Natural killer cell treated with Interleukin-12 subunit alpha and Interleukin-12 subunit beta and Interleukin-15 and Interleukin-18, amount 100 ng/mL, for 72 hours (primary cell): ENCODE data around the gene EHD3. TPM values are rescaled to one million over a fixed set of nuclear protein-coding genes. Genes with fewer than 3 reads are reported as not detected.

Experiments
- ATAC-seq, 2 donors: fragments of 150-1000 bp; cut with Tn5 transposase in 1 of 2; sonication (Bioruptor Pico), chemical (Tn5 transposase) in 1 of 2; 2 replicates each; pipeline ENCODE4 v1.10.0; 2021
- DNase-seq: peaks from one replicate; pipeline ENCODE4 v3.0.0; 2022; ENCODE audit warnings: low spot score
- H3K27ac Mint-ChIP-seq, 2 donors: 1 replicate in 1 of 2; 2 replicates in 1 of 2; pipeline ENCODE4 v1.8.0; 2022; ENCODE audit warnings: mixed read lengths in 2 of 2, mild to moderate bottlenecking in 1 of 2, moderate library complexity in 1 of 2
- H3K27me3 Mint-ChIP-seq, 2 donors: 1 replicate in 1 of 2; 2 replicates in 1 of 2; pipeline ENCODE4 v1.8.0; 2022; ENCODE audit warnings: mixed read lengths in 2 of 2
- H3K36me3 Mint-ChIP-seq: one replicate; pipeline ENCODE4 v1.8.0; 2022; ENCODE audit warnings: mixed read lengths
- H3K4me1 Mint-ChIP-seq, 2 donors: 1 replicate in 1 of 2; 2 replicates in 1 of 2; pipeline ENCODE4 v1.8.0; 2022; ENCODE audit warnings: low read depth in 2 of 2, mixed read lengths in 2 of 2, mild to moderate bottlenecking in 1 of 2
- H3K4me3 Mint-ChIP-seq: one replicate; pipeline ENCODE4 v1.8.0; 2022; ENCODE audit warnings: mixed read lengths
- H3K9me3 Mint-ChIP-seq: 2 replicates; pipeline ENCODE4 v1.8.0; 2022; ENCODE audit warnings: mixed read lengths
- total RNA-seq, 2 donors: library from RNA; stranded (reverse); gene quantifications; one replicate each; pipeline ENCODE4 v1.2.3, GENCODE V29; 2022

EHD3 gene
- total RNA-seq, 2 donors from 2014 or later, result 1.7 to 2.9 TPM

DNA sequence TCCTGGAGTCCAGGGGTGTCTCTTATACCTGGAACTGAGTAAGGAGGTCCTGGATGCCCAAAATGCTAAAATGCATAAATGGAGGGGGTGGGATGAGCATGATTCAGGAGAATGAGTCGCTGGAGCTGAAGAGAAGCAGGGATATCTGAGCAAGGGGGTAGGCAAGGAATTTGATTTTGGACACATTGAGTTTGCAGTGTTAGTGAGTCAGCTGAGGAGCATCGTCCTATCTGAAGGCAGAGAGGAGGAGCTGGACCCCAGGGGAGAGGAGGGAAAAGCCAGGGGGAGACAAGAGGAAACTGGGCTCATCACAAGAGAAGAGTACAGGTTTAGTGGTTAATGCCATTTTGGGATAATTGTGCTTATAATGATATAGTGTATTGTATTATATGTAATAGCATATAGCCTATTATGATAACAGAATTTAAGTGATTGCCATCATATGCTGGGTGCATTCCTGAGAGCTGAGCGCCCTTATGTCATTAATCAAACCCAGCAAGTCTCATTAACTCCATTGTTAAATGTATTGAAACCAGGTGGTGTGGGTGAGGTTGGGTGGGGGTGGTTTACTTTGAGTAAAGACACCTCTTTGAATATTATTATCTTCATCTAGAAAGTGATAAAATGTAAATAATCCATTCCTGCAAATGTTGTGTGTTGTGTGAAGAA, 12.4 kb downstream of the EHD3 start:
- Mint-ChIP-seq H3K27me3 (no peaks in the 10 kb centered on the region), H3K9me3 (no peaks in the 10 kb centered on the region), H3K4me1 (peaks cover 2 to 3% of the 10 kb centered on the region in 2 donors), H3K27ac (no peak overlapping the region), H3K36me3 (no peaks in the 10 kb centered on the region), H3K4me3 (no peak overlapping the region)
- no peak for DNase-seq
- ATAC-seq, result no peak

DNA sequence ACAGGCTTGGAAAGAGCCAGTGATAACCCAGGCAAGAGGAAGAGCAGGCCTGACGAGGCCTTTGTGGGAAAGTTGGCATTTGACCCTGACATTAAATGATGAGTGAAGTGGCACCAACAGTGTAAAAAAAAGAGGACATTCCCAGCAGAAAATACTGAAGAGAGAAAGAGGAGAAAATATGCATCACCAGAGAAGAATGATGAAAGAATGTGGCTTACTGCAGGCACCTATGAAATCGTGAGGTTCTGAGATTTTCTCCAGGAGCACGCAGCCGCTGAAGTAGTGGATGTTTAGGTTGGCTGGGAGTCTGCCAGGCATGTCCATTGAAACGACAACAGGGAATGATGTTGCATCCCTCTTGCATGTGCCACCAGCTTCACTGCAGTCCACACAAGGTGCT, 13.8 kb downstream of the EHD3 start:
- Mint-ChIP-seq H3K4me1 (no peaks in the 10 kb centered on the region), H3K27ac (no peak overlapping the region), H3K9me3 (no peaks in the 10 kb centered on the region), H3K36me3 (no peaks in the 10 kb centered on the region), H3K27me3 (no peaks in the 10 kb centered on the region), H3K4me3 (no peak overlapping the region)
- ATAC-seq (no peak), DNase-seq (no peak)

DNA sequence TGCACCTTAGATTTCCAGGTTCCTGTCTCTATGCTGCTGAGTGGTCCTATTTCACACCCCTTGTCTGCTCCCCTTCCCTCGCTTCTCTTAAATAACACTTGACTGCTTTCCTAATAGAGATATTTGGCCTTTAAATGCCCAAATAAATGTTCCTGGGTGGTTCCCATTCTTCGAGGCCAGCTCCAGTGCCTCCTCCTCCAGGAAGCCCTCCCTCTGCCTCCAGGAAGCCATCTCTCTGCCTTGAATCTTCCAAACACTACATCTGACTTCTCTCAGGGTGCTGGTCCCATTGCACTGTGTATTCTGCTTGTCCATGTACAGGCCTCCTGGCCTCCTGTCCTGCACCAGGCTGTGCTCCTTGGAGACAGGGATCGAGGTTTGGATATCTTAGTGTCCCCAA, 14.2 kb downstream of the EHD3 start:
- H3K9me3 Mint-ChIP-seq, result no peaks in the 10 kb centered on the region
- peaks cover 0 to under 1% of the 10 kb centered on the region in 2 donors for H3K4me1 Mint-ChIP-seq
- H3K27me3 Mint-ChIP-seq, result no peaks in the 10 kb centered on the region
- H3K27ac Mint-ChIP-seq, result no peak overlapping the region
- ATAC-seq (no peak), DNase-seq (no peak)
- no peaks in the 10 kb centered on the region for H3K36me3 Mint-ChIP-seq
- H3K4me3 Mint-ChIP-seq, result no peak overlapping the region

DNA sequence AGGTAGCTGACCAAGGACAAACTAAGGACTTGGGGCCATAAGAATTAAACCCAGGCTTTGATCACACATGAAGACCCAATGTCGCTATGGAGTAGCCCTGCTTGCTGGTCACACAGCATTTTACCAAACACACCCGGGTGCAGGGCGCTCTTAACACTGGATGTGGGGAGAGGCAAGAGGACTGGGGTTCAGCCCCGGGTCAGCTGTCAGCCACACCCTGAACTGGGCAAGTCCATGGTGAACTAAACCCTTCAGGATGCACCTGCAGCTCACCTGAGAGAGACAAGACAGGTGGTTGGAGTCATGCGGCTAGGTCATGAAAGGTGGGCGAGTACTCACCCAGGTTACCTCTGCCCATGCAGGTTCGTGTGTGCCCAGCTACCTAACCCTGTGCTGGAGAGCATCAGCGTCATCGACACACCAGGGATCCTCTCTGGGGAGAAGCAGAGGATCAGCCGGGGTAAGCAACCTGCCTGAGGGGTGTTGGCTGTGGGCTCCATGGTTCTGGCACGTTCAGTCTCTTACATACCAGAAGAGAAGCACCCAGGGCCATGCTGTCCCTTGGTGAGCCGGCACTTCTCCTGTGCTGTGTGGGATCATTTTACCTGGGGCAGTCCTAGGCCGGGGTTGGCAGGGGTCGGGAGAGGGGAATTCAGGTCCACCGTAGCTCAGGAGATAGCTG, 15.2 kb downstream of the EHD3 start:
- H3K36me3 Mint-ChIP-seq, result no peaks in the 10 kb centered on the region
- H3K27ac Mint-ChIP-seq, result no peak overlapping the region
- ATAC-seq, result no peak

DNA sequence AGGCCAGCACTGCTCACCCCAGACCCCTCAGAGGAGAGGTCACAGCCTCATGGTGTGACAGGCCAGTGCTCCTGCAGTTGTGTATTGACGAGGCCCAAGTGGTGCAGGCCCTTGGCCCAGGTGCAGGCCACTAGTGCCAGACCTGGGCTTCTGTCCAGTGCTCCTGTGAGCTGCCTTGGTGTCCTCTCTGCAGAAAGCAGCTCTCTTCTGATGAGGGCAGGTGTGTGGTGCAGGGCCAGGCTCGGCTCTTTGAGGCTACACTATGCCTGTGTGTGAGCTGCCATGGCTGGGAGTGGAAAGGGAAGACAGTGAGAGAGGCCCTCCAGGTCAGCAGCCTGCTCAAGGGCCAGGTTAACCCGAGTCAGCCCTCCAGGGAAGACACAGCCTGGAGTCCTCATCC, 17.1 kb downstream of the EHD3 start:
- no peaks in the 10 kb centered on the region for H3K9me3 Mint-ChIP-seq
- no peak overlapping the region for H3K4me3 Mint-ChIP-seq
- DNase-seq (no peak), ATAC-seq (peak in 1 of 2 donors; percentile 20)
- no peaks in the 10 kb centered on the region for H3K36me3 Mint-ChIP-seq
- H3K4me1 Mint-ChIP-seq, result peaks cover 0 to 3% of the 10 kb centered on the region in 2 donors
- H3K27me3 Mint-ChIP-seq, result no peaks in the 10 kb centered on the region
- H3K27ac Mint-ChIP-seq, result no peak overlapping the region

More for the DNA sequence above, 15.2 kb downstream of the EHD3 start:
- no peaks in the 10 kb centered on the region for H3K9me3 Mint-ChIP-seq
- H3K27me3 Mint-ChIP-seq, result no peaks in the 10 kb centered on the region
- H3K4me3 Mint-ChIP-seq, result no peak overlapping the region
- no peak for DNase-seq
- peaks cover 0 to 3% of the 10 kb centered on the region in 2 donors for H3K4me1 Mint-ChIP-seq

DNA sequence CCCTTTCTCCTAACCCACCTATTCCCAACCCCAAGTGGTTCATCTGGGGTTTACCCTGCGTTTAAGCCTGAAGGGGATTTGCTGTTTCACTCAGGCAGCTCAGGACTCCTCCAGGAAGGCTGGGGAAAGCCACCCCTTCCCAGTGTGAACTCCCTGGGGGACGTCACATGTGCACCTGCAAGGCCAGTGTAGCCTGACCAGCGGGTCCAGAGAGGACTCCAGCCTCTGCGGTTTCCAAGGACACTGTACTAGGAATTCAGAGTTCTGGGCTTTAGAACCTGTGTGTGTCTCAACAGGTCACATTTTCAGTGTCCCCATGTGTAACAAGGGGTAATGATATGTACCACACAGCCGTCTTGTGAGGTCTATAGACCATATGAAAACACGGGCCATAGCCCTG, 17.9 kb downstream of the EHD3 start:
- Mint-ChIP-seq H3K4me3 (no peak overlapping the region), H3K27me3 (no peaks in the 10 kb centered on the region), H3K36me3 (no peaks in the 10 kb centered on the region), H3K9me3 (no peaks in the 10 kb centered on the region), H3K27ac (no peak overlapping the region), H3K4me1 (peaks cover 0 to 3% of the 10 kb centered on the region in 2 donors)
- no peak for DNase-seq
- ATAC-seq, result no peak

DNA sequence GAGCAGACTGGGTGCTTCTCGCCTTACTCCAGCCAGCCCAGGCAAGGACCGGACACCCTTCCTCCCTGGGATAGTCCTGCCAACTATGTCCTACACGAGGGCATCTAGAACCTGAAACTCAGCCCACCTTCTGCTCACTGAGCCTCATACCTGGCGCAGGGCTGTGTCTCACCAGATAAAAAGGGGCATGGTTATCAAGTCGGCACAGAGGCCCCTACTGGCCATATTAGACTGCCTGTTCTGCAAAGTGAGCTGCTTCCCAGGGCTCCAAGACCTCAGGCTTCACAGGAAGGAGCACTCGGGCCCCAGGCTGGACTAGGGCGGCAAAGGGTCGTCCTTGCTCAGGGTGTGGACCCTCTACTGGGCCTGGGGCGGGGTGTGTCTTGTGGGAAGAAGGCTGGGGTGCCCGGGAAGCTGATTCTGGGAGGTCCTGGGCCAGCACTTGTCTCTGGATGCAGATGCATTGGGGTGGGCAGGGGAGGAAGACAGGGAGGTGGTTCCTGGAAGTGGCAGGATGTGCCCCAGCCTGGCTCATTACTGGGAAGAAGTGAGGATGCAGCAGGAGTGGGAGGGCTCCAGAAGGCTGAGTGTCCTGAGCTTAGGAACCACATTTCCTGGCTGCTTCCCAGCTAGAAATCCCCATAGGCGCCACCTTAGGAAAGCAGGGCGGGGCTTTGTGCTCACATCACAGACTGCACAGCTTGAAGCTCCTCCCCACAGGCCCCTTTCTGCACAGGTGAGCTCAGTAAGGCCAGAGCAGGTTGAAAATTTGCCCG, 19.6 kb downstream of the EHD3 start:
- Mint-ChIP-seq H3K9me3 (no peaks in the 10 kb centered on the region), H3K4me1 (peaks cover 0 to 3% of the 10 kb centered on the region in 2 donors), H3K27ac (no peak overlapping the region), H3K36me3 (no peaks in the 10 kb centered on the region), H3K4me3 (no peak overlapping the region), H3K27me3 (no peaks in the 10 kb centered on the region)
- DNase-seq (no peak), ATAC-seq (no peak)

DNA sequence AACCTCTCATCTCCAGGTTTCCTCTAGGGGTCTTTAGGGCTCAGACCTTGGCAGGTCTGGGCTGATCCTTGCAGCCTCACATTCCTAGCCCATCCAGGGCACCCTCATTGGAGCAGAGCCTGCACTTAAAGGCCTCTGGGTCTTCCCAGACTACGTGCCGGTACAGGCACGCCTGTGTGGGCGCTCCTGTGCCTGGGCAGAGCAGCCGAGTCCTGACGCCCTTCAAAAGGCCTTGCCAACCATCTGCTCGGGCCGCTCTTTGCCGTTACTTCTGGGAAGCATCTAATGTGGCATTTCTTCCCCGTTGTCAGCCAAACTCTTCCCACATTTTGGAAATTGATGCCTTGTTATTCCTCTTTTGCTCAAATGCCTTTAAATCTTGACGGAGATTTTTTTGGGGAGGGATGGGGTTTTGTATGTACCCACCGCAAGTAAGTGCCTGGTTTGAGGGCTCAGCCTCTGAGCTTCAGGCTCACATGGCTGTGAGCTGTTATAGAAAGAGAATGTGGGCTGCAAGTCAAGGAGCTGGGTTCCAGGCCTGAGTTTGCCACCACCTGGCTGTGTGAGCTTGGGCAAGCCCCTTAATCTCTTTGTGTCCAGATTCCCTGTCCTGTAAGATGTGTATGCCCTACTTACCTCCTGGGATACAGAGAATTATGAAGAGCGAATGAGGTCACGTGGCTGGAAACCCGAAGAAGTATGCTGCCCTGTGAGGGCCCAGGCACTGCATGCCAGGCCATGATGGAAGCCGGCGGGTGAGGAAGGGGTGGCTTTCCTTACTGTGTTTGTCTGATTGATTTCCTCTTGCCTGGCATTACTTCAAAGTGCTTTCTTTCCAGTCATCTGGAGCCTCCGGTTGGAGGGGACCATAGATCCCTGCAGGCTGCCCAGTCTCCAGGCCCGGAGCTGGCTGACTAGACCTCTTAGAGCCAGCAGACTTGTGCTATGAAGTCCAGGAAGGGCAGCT, 20.6 kb downstream of the EHD3 start:
- Mint-ChIP-seq H3K27me3 (no peaks in the 10 kb centered on the region), H3K9me3 (no peaks in the 10 kb centered on the region), H3K4me1 (peaks cover 0 to 3% of the 10 kb centered on the region in 2 donors), H3K27ac (no peak overlapping the region), H3K4me3 (no peak overlapping the region), H3K36me3 (no peaks in the 10 kb centered on the region)
- DNase-seq (no peak), ATAC-seq (no peak)

DNA sequence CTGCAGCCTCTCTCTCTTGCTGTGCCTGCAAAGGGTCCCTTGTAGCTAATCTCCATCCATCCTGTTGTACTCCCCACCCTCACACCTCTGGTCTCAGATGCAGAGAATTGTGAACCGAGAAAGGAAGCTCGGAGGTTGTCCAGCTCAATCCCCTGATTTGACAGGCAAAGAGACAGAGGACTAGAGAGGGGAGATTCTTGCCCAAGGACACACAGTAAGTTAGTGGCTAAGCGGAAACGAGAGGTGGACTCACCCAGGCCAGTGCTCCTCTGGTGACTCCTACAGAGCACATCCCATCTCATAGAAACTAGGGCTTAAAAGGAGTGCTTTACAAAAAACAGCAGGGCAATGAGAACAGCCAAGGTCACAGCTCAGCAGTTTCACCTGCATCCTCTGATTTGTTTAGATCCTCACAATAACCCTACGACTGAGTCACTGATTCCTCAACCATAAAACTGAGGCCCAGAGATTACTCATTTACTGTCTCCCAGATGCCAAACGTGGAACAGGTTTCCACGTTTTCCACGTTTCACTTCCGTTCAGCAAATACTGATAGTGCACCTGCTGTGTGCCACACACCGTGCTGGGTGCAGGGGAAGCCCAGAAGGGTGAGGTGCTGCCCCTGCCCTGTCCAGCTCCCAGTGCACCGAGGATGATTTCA, 22.1 kb downstream of the EHD3 start:
- ATAC-seq, result no peak
- Mint-ChIP-seq H3K4me1 (peaks cover 0 to 3% of the 10 kb centered on the region in 2 donors), H3K36me3 (no peaks in the 10 kb centered on the region), H3K9me3 (no peaks in the 10 kb centered on the region), H3K4me3 (no peak overlapping the region), H3K27ac (no peak overlapping the region), H3K27me3 (no peaks in the 10 kb centered on the region)
- no peak for DNase-seq

DNA sequence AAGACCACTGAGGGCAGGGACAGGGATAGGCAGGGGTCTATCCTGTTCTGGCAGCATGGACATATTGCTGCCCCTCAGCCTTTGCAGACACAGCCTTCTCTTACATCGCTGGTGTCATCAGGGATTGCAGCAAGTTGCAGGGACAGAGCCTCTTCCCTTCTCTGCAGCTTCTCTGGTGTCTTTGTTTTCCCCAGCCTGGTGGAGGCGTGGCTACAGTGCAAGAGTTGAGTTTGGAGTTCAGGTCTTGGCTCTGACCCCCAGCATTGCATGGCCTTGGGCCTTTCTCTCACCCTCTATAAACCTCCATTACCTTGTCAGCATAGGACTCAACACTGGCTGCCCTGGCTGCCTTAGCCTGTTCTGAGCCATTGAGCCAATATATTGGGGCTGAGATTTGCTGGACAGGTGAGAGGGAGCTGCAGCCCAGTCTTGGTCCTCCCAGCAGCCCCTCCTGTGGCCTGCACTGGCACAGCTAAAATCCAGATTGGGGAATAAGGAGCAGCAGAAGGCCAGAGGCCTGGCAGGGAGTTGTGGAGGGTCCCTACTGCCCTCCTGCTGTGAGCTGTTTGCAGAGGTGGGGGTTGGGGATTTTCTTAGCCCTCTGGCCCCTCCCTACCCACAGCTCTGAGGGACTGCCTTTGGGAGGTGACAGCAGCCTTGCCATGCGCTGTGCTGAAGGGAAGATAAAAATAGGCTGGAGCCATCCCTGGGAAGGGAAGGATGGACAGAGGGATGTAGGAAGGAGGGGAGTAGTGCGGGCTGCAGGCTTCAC, 22.8 kb downstream of the EHD3 start:
- no peak for DNase-seq
- H3K27ac Mint-ChIP-seq, result no peak overlapping the region
- peaks cover 0 to 3% of the 10 kb centered on the region in 2 donors for H3K4me1 Mint-ChIP-seq
- H3K27me3 Mint-ChIP-seq, result no peaks in the 10 kb centered on the region
- H3K36me3 Mint-ChIP-seq, result no peaks in the 10 kb centered on the region
- no peak for ATAC-seq
- H3K9me3 Mint-ChIP-seq, result no peaks in the 10 kb centered on the region
- no peak overlapping the region for H3K4me3 Mint-ChIP-seq

DNA sequence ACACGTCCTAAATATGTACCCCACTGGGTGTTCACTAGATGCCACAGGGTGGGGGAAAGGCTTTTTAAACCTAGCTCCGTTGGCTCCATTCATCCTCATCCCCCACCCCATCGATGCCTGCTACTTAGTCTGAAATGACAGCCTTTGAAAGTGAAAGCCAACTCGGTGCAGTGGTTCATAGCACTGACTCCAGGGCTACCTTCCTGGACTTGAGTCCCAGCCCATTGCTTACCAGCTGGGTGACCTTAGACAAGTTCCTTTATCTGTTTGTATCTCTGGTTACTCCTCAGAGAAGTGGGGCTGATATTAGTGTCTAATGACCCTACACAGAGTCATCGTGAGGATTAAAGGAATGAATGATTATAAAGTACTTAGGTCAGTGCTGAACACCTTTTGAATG, 24.4 kb downstream of the EHD3 start:
- Mint-ChIP-seq H3K27me3 (no peaks in the 10 kb centered on the region), H3K36me3 (no peaks in the 10 kb centered on the region), H3K27ac (no peak overlapping the region), H3K9me3 (no peaks in the 10 kb centered on the region), H3K4me3 (no peak overlapping the region), H3K4me1 (no peaks in the 10 kb centered on the region)
- no peak for DNase-seq
- ATAC-seq, result no peak

DNA sequence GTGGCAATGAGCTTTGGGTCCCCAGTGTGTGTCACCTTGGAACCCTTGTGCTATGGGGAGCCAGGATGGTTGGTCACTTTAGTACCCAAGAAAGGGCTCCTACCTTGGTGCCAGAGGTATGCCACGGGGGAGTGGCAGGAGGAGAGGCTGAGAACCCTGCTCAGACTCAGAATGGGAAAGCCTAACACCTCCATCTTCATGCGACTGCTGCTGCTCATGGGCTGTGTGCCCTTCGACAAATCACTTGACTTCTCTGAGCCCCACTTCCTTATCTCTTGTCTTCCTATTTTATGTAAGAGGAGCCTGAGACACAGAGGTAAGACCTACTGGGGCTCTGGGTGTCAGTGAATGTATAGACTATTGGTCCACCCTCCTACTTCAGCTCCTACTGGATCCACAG, 25.1 kb downstream of the EHD3 start:
- Mint-ChIP-seq H3K4me1 (no peaks in the 10 kb centered on the region), H3K9me3 (no peaks in the 10 kb centered on the region), H3K36me3 (no peaks in the 10 kb centered on the region), H3K27ac (no peak overlapping the region), H3K4me3 (no peak overlapping the region), H3K27me3 (no peaks in the 10 kb centered on the region)
- DNase-seq (no peak), ATAC-seq (no peak)
